ENCODE data around the gene PTGES3L.
"Not testable (repeated sequence)": the region's sequence is repeated elsewhere in the genome, so short reads cannot be mapped to it uniquely, and the experiment has no call there.

PTGES3L gene

GRCh38 chr17:42985225-42985624 is 5.3 kb upstream of the PTGES3L start:
- no peak for TF ChIP-seq CTCF (IDR thresholded peaks at IDR 0.05; ENCODE audit: insufficient read depth, missing control alignments)
- FAIRE-seq (no peak), DNase-seq (ENCODE audit: insufficient read length, low spot score) (no peak)

GRCh38 chr17:42982266-42982665 is 2.4 kb upstream of the PTGES3L start:
- no peak for TF ChIP-seq CTCF (IDR thresholded peaks at IDR 0.05; ENCODE audit: insufficient read depth, missing control alignments)
- DNase-seq (ENCODE audit: insufficient read length, low spot score): no peak
- no peak for FAIRE-seq

- FAIRE-seq: no peak
- no peak for DNase-seq (ENCODE audit: insufficient read length, low spot score)
- TF ChIP-seq CTCF (IDR thresholded peaks at IDR 0.05; ENCODE audit: insufficient read depth, missing control alignments): peak; percentile 19
Observed at GRCh38 chr17:42980766-42981397, 1.0 kb upstream of the PTGES3L start.

GRCh38 chr17:42980274-42980765 is 440 bp upstream of the PTGES3L start, which contains the start of gene RUNDC1:
TSS of gene RUNDC1 (plus strand) at chr17:42980565. CDS start at chr17:42980577, 12 bp downstream.
- no peak for FAIRE-seq
- DNase-seq (ENCODE audit: insufficient read length, low spot score): peak; percentile 92
- no peak for TF ChIP-seq CTCF (IDR thresholded peaks at IDR 0.05; ENCODE audit: insufficient read depth, missing control alignments)

GRCh38 chr17:42975701-42976100 is 4.2 kb downstream of the PTGES3L start:
- not testable (repeated sequence) for FAIRE-seq; DNase-seq (ENCODE audit: insufficient read length, low spot score)

GRCh38 chr17:42975265-42975664 is 4.6 kb downstream of the PTGES3L start:
- FAIRE-seq (no peak), DNase-seq (ENCODE audit: insufficient read length, low spot score) (no peak)
- TF ChIP-seq CTCF (IDR thresholded peaks at IDR 0.05; ENCODE audit: insufficient read depth, missing control alignments): no peak

GRCh38 chr17:42973323-42973722 is 6.6 kb downstream of the PTGES3L start:
- FAIRE-seq; DNase-seq (ENCODE audit: insufficient read length, low spot score): not testable (repeated sequence)

- TF ChIP-seq CTCF (IDR thresholded peaks at IDR 0.05; ENCODE audit: insufficient read depth, missing control alignments): no peak
- FAIRE-seq: no peak
- DNase-seq (ENCODE audit: insufficient read length, low spot score): no peak
Observed at GRCh38 chr17:42971589-42971988, 8.3 kb downstream of the PTGES3L start.
